GM18951 (cell line): ENCODE data around the gene SLC6A8.
"Not testable (repeated sequence)": the region's sequence is repeated elsewhere in the genome, so short reads cannot be mapped to it uniquely, and the experiment has no call there.

Experiments
- POLR2A ChIP-seq: IDR thresholded peaks from 4 replicates; pipeline ENCODE4 v1.6.1; 2011; ENCODE audit warnings: mild to moderate bottlenecking; ENCODE audit not compliant: insufficient read length, insufficient read depth; ENCODE audit errors: extremely low read depth
- in situ Hi-C: fragments of 300-500 bp; cut with MboI; formaldehyde crosslinking; loops from one replicate; pipeline ENCODE4 v1.12.0; 2022; ENCODE audit warnings: low sequenced_read_pairs, mixed read lengths, inconsistent platforms; ENCODE audit not compliant: unreplicated experiment

SLC6A8 gene

GRCh38 chrX:153671589-153672530, 15.9 kb upstream of the SLC6A8 start:
- no peak for TF ChIP-seq POLR2A
- in situ Hi-C loops: no loop called here

DNA sequence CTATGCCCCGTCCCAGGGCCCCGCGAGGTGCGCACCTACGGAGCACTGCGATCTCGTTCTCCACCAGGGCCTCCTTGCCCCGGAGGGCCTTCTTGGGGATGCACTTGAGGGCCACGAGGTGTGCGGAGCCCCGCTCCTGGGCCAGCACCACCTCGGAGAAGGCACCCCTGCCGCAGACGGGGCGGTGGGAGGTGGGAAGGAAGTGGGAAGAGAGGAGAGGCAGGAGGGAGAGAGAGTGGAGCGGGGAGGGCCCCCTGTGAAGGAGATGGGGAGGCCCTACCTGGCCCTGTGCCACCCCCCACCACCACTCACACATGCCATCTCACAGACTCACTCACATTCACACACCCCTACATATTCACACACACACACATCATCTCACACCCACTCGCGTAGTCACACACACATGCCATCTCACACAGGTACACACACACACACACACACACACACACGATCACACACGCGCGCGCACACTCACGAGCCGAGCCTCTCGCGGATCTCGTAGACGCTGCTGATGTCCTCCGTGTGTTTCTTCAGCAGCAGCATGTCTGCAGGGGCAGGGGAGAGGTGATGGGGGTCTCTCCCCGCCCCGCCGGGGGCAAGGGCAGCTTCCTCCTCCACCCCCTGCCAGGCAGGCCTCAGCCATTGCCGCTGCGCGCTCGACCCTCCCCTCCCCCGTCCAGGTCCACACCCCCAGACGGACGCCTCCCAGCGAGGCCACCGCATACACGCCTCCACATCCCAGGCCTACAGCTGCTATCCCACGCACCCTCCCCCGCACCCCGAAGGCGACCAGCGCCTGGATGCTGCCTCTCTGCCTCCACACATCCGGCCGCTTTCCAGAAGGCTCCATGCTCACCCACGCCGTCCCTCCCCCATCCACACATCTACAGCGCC, 14.9 kb upstream of the SLC6A8 start:
- no peak for TF ChIP-seq POLR2A
- in situ Hi-C loops: no loop called here

DNA sequence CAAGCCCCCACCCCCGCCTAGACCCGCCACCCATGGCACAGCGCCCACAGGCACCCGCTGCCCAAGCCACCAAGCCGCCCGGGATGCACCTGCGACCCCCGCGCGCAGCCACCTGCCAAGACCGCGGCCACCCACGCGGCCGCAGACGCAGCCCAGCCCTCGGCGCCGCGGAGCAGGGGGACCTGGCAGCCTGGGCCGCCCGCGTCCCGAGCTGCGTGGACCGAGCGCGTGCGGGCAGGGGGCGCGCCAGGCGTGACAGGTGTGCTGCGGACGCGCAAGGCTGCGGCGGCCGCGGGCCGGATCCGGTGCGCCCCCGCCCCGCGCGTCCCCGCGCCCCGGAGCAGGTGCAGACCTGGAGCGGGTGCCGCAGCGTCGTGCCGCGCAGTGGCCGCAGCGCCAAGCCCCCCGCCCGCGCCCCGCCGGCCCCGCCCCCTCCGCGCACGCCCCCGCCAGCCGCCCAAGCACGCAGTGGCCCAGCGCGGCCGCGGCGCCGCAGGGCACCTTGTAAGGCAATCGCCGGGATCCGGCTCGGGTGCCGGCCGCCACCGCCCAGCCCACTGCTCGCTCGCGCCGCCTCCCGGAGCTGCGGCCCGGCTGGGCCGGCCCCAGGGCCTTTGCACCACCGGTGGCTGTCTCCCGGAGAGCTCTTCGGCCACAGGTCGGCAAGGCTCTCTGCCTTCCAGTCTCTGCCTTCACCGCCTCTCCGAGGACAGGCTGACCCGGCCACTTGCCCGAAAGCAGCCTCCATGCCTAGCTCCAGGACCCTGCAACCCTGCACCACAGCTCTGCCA, 14.1 kb upstream of the SLC6A8 start, which contains the start of gene PNCK:
Gene PNCK, minus strand, starts transcription at position 386 of the 791 bp plus-strand sequence. CDS start 737 bp downstream, outside the sequence.
- in situ Hi-C loops: no loop called here
- no peak for TF ChIP-seq POLR2A

- in situ Hi-C loops: no loop called here
- TF ChIP-seq POLR2A: no peak
Observed at GRCh38 chrX:153674219-153674851, 13.4 kb upstream of the SLC6A8 start.

DNA sequence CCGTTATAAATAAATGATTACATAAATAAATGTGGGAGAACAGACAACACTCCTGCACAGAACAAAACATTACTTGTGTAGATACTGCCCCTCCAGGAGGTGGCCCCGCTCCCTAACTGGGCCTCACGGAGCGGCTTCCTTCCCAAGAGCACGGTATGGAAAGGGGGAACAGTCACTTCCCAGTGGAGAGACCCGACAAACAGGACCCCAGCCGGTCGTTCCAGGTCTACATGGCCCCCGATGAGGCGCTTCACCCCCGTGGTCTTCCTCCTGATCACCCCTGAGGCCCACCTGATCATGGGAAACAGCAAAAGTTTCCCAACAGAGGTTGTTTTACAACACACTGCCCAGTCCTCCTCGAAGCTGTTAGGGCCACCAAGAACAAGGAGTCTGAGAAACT, 6.6 kb upstream of the SLC6A8 start:
- TF ChIP-seq POLR2A: no peak
- in situ Hi-C loops: no loop called here

DNA sequence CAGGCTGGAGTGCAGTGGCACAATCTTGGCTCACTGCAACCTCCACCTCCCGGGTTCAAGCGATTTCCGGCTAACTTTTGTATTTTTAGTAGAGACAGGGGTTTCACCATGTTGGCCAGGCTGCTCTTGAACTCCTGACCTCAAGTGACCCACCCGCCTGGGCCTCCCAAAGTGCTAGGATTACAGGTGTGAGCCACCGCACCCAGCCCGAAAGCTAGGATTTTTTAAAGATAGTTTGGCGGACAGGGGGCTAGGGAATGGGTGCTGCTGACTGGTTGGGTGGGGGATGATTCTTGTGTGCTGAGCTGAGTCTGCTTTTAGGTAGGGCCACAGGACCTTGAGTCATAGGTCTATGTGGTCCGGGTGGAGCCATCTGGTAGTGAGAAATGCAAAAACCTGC, 4.2 kb upstream of the SLC6A8 start:
- in situ Hi-C loops: not testable (repeated sequence)

- in situ Hi-C loops: no loop called here
- no peak for TF ChIP-seq POLR2A
Observed at GRCh38 chrX:153684467-153685155, 3.1 kb upstream of the SLC6A8 start.

- in situ Hi-C loops: no loop called here
- no peak for TF ChIP-seq POLR2A
Observed at GRCh38 chrX:153685156-153685536, 2.6 kb upstream of the SLC6A8 start.

GRCh38 chrX:153685751-153686696, 1.7 kb upstream of the SLC6A8 start:
- no peak for TF ChIP-seq POLR2A
- in situ Hi-C loops: no loop called here

DNA sequence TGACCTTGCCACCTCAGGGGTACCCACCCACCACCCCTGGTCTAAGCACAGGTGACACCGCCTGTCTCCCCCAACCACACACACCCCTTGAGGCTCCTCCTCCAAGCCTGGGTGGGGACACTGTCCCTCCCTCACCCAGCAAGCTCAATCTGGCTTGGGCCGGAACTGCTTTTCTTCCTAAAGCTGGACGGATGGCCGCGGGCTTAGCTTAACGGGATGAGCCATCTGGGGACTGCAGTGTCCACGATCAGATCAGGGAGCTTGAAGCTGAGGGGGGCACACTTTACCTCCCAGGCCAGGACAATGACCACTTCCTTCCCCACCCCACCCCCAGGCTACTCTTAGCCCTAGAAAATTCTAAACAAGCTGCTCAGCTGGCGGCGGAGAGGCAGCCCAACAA, 1.0 kb upstream of the SLC6A8 start:
- in situ Hi-C loops: no loop called here
- no peak for TF ChIP-seq POLR2A

DNA sequence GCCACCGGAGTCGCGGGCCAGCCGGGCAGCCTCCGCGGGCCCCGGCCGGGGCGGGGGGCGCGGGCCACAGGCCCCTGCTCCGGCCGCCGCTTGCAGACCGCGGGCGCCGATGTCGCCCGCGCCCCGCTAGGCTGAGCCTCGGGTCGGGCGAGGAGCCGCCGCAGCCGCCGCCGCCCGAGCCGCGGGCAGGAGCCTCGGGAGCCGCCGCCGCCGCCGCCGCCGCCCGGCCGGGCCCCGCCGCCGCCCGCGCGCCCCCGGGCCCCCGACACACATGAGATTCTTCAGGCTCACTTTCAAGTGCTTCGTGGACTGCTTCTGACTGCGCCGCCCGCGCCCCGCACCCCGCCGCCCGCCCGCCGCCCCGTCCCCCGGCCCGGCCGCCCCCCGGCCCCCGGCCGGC, 345 bp downstream of the SLC6A8 start:
- TF ChIP-seq POLR2A: no peak
- in situ Hi-C loops: no loop called here
